SK-MEL-5 (cell line): Measurements from ENCODE around the gene UBE2D2. TPM values are rescaled to one million over a fixed set of nuclear protein-coding genes. Genes with fewer than 3 reads are reported as not detected.
A peak's percentile ranks its signal among the peaks of the same experiment; 100 is the strongest.

ENCODE experiments used
- DNase-seq: peaks from one replicate; pipeline ENCODE4 v3.0.0-alpha.2; 2016; ENCODE audit warnings: low read depth, low spot score
- in situ Hi-C: cut with HindIII; loops from 2 replicates; pipeline ENCODE4 v1.10.0; 2016; ENCODE audit warnings: low sequenced_read_pairs, high pct_unique_total_duplicates, low pct_unique_long_range_greater_than_20kb
- total RNA-seq: library from RNA; depleted of rRNA; stranded (reverse); fragments of >200 nt; shearing (Covaris generic); gene quantifications from 2 replicates; pipeline ENCODE4 v1.2.3, GENCODE V29; 2014

The UBE2D2 gene
- total RNA-seq, 1 experiment from 2014 or later, result 57.4 TPM

- in situ Hi-C loops, result no loop called here
- no peak for DNase-seq
These were observed 88.2 kb downstream of the UBE2D2 start for GRCh38 chr5:139649082-139649991.

- DNase-seq, result no peak
- in situ Hi-C loops, result no loop called here
These were observed 89.0 kb downstream of the UBE2D2 start for GRCh38 chr5:139650031-139650688.

GRCh38 chr5:139650689-139651042 lies 89.5 kb downstream of the UBE2D2 start:
- DNase-seq, result no peak
- in situ Hi-C loops, result no loop called here

GRCh38 chr5:139651043-139651834 lies 90.1 kb downstream of the UBE2D2 start:
- in situ Hi-C loops, result no loop called here

GRCh38 chr5:139651853-139652787 lies 91.0 kb downstream of the UBE2D2 start:
- DNase-seq, result peak; percentile 72

More at GRCh38 chr5:139651043-139651834, 90.1 kb downstream of the UBE2D2 start:
- DNase-seq, result no peak

GRCh38 chr5:139652788-139653241 lies 91.7 kb downstream of the UBE2D2 start:
- no peak for DNase-seq
- in situ Hi-C loops, result no loop called here

More at GRCh38 chr5:139651853-139652787, 91.0 kb downstream of the UBE2D2 start:
- in situ Hi-C loops, result no loop called here

GRCh38 chr5:139653616-139654015 lies 92.5 kb downstream of the UBE2D2 start:
- in situ Hi-C loops, result no loop called here
- no peak for DNase-seq

- no peak for DNase-seq
- in situ Hi-C loops, result no loop called here
These were observed 93.3 kb downstream of the UBE2D2 start for GRCh38 chr5:139654464-139654863.

GRCh38 chr5:139654871-139655491 lies 93.8 kb downstream of the UBE2D2 start:
- in situ Hi-C loops, result no loop called here
- no peak for DNase-seq

GRCh38 chr5:139655727-139656271 lies 94.7 kb downstream of the UBE2D2 start:
- DNase-seq, result no peak
- in situ Hi-C loops, result no loop called here

- in situ Hi-C loops, result no loop called here
- no peak for DNase-seq
These were observed 96.5 kb downstream of the UBE2D2 start for GRCh38 chr5:139657363-139658321.

GRCh38 chr5:139658501-139658927 lies 97.4 kb downstream of the UBE2D2 start:
- in situ Hi-C loops, result no loop called here
- DNase-seq, result no peak

- in situ Hi-C loops, result no loop called here
- no peak for DNase-seq
These were observed 98.0 kb downstream of the UBE2D2 start for GRCh38 chr5:139658928-139659667.

- DNase-seq, result no peak
- in situ Hi-C loops, result no loop called here
These were observed 98.6 kb downstream of the UBE2D2 start for GRCh38 chr5:139659695-139660101.
